SH-SY5Y (cell line): Measurements from ENCODE around the gene MED13L.

Experiments
- GATA2 ChIP-seq: IDR thresholded peaks from 2 replicates; pipeline ENCODE4 v1.6.1; 2011; ENCODE audit warnings: mild to moderate bottlenecking, low read depth, low read length
- GATA3 ChIP-seq: IDR thresholded peaks from 2 replicates; pipeline ENCODE4 v1.6.1; 2011; ENCODE audit warnings: low read depth, mild to moderate bottlenecking, low read length, moderate library complexity

Gene MED13L

GRCh38 chr12:116071555-116072230 is 205.8 kb downstream of the MED13L start:
- TF ChIP-seq GATA2 = no peak
- no peak for TF ChIP-seq GATA3

GRCh38 chr12:116070444-116070843 is 207.0 kb downstream of the MED13L start:
- TF ChIP-seq GATA2 = no peak
- TF ChIP-seq GATA3 = no peak

GRCh38 chr12:116069943-116070342 is 207.6 kb downstream of the MED13L start:
- TF ChIP-seq GATA2 (no peak), GATA3 (no peak)

GRCh38 chr12:116068853-116069252 is 208.6 kb downstream of the MED13L start:
- no peak for TF ChIP-seq GATA3
- no peak for TF ChIP-seq GATA2

- TF ChIP-seq GATA3 = no peak
- TF ChIP-seq GATA2 = no peak
These were observed 209.1 kb downstream of the MED13L start for GRCh38 chr12:116068371-116068770.

- TF ChIP-seq GATA3 (no peak), GATA2 (no peak)
These were observed 209.6 kb downstream of the MED13L start for GRCh38 chr12:116067892-116068291.

- TF ChIP-seq GATA3 = no peak
- no peak for TF ChIP-seq GATA2
These were observed 210.9 kb downstream of the MED13L start for GRCh38 chr12:116066381-116067230.

- TF ChIP-seq GATA2 (no peak), GATA3 (no peak)
These were observed 211.9 kb downstream of the MED13L start for GRCh38 chr12:116065606-116066005.

GRCh38 chr12:116064493-116064892 is 213.0 kb downstream of the MED13L start:
- TF ChIP-seq GATA3 (no peak), GATA2 (no peak)

- no peak for TF ChIP-seq GATA3
- no peak for TF ChIP-seq GATA2
These were observed 214.8 kb downstream of the MED13L start for GRCh38 chr12:116062698-116063097.

- TF ChIP-seq GATA2 = no peak
- no peak for TF ChIP-seq GATA3
These were observed 216.7 kb downstream of the MED13L start for GRCh38 chr12:116060764-116061163.

- no peak for TF ChIP-seq GATA2
- no peak for TF ChIP-seq GATA3
These were observed 217.6 kb downstream of the MED13L start for GRCh38 chr12:116059904-116060303.

- TF ChIP-seq GATA2 (no peak), GATA3 (no peak)
These were observed 218.9 kb downstream of the MED13L start for GRCh38 chr12:116058574-116058973.

GRCh38 chr12:116057356-116057755 is 220.1 kb downstream of the MED13L start:
- no peak for TF ChIP-seq GATA3
- no peak for TF ChIP-seq GATA2

GRCh38 chr12:116055895-116056607 is 221.4 kb downstream of the MED13L start:
- no peak for TF ChIP-seq GATA3
- TF ChIP-seq GATA2 = no peak
